Spinal cord (tissue), 10 donors: ENCODE data around the gene AEBP2. TPM values are rescaled to one million over a fixed set of nuclear protein-coding genes. Genes with fewer than 3 reads are reported as not detected.

ENCODE experiments used
- DNase-seq, 6 donors: peaks; one replicate each; pipeline versions ENCODE4 v3.0.0 to v3.0.0-alpha.2; 2013 to 2015; ENCODE audit warnings: low spot score in 6 of 6, low read depth in 4 of 6
- H3K27ac ChIP-seq: one replicate; pipeline ENCODE4 v1.5.1; 2013; ENCODE audit warnings: low read depth, low read length, control low read depth
- H3K27me3 ChIP-seq: one replicate; pipeline ENCODE4 v1.6.1; 2013; ENCODE audit warnings: low read length; ENCODE audit not compliant: control insufficient read depth, insufficient read depth
- H3K36me3 ChIP-seq: one replicate; pipeline ENCODE4 v1.6.1; 2013; ENCODE audit warnings: low read length; ENCODE audit not compliant: control insufficient read depth, insufficient read depth
- H3K4me1 ChIP-seq: one replicate; pipeline ENCODE4 v1.6.1; 2013; ENCODE audit warnings: low read length; ENCODE audit not compliant: control insufficient read depth, insufficient read depth
- H3K4me3 ChIP-seq: one replicate; pipeline ENCODE4 v1.5.1; 2013; ENCODE audit warnings: low read depth, low read length, control low read depth
- H3K9me3 ChIP-seq: one replicate; pipeline ENCODE4 v1.6.1; 2013; ENCODE audit warnings: low read length; ENCODE audit not compliant: control insufficient read depth, insufficient read depth
- whole genome bisulfite sequencing: methylation state at CpG from one replicate; pipeline ENCODE4 v1.1.5; 2013; ENCODE audit warnings: missing lambda C conversion rate; ENCODE audit not compliant: insufficient coverage; 5-methylcytosine and 5-hydroxymethylcytosine counted together
- polyA plus RNA-seq, 2 donors: library from polyadenylated mRNA; unstranded; fragments of 120-200 nt; gene quantifications; one replicate each; pipeline ENCODE4 v1.2.1, GENCODE V29; 2013; ENCODE audit not compliant: insufficient read length in 2 of 2
- total RNA-seq, 2 donors: library from RNA; depleted of rRNA in 1 of 2; stranded (reverse); fragments of 120-200 nt in 1 of 2; fragments of >200 nt in 1 of 2; gene quantifications; one replicate each; pipeline versions ENCODE4 v1.2.3 to v1.2.4, GENCODE V29; 2013 to 2014
- donor health status: healthy.

AEBP2 gene
- total and polyA plus RNA-seq, 4 donors = 21.9 to 54.5 (median 30.5) TPM

- 75% methylated on average over 4 of the region's 6 CpGs for WGBS
- Histone ChIP-seq H3K9me3 (no peaks in the 10 kb centered on the region), H3K4me1 (no peaks in the 10 kb centered on the region), H3K4me3 (no peak overlapping the region), H3K36me3 (peaks cover under 1% of the 10 kb centered on the region), H3K27ac (no peak overlapping the region), H3K27me3 (no peaks in the 10 kb centered on the region)
- no peak for DNase-seq
These were observed 11.9 kb downstream of the AEBP2 start for GRCh38 chr12:19451196-19451595.

GRCh38 chr12:19453961-19454360 is 14.7 kb downstream of the AEBP2 start:
- DNase-seq = no peak
- no peak overlapping the region for H3K27ac ChIP-seq
- no peaks in the 10 kb centered on the region for H3K4me1 ChIP-seq
- H3K36me3 ChIP-seq = peaks cover 3% of the 10 kb centered on the region
- no CpG with 5 or more reads among the region's 7 CpGs for WGBS
- no peak overlapping the region for H3K4me3 ChIP-seq
- H3K27me3 ChIP-seq = no peaks in the 10 kb centered on the region
- H3K9me3 ChIP-seq = no peaks in the 10 kb centered on the region

DNA sequence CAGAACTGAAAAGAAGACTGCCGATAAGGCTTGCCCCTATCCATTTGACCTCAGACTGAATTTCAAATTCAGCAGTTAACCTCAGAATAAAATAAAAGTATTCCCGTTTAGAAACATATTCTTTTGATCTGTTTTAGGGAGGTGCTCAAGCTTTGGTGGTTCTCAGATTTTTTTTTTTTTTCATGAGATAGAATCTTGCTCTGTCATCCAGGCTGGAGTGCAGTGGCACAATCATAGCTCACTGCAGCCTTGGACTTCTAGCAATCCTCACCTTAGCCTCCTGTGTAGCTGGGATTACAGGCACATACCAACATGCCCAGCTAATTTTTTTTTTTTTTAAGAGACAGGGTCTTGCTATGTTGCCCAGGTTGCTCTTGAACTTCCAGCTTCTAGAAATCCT is 15.5 kb downstream of the AEBP2 start:
- Histone ChIP-seq H3K4me3 (no peak overlapping the region), H3K27me3 (no peaks in the 10 kb centered on the region), H3K27ac (no peak overlapping the region), H3K4me1 (no peaks in the 10 kb centered on the region), H3K9me3 (no peaks in the 10 kb centered on the region), H3K36me3 (peaks cover 3% of the 10 kb centered on the region)
- DNase-seq = no peak
- no CpG with 5 or more reads among the region's 2 CpGs for WGBS

GRCh38 chr12:19456176-19456575 is 16.9 kb downstream of the AEBP2 start:
- WGBS = 91% methylated on average over 6 of the region's 7 CpGs
- H3K4me1 ChIP-seq = no peaks in the 10 kb centered on the region

GRCh38 chr12:19457561-19457960 is 18.3 kb downstream of the AEBP2 start:
- no peak for DNase-seq
- 96% methylated on average over 5 of the region's 6 CpGs for WGBS

More at GRCh38 chr12:19456176-19456575, 16.9 kb downstream of the AEBP2 start:
- Histone ChIP-seq H3K27ac (no peak overlapping the region), H3K27me3 (no peaks in the 10 kb centered on the region), H3K36me3 (peaks cover 3% of the 10 kb centered on the region), H3K4me3 (no peak overlapping the region), H3K9me3 (no peaks in the 10 kb centered on the region)
- no peak for DNase-seq

GRCh38 chr12:19458733-19459132 is 19.4 kb downstream of the AEBP2 start:
- Histone ChIP-seq H3K27ac (no peak overlapping the region), H3K27me3 (no peaks in the 10 kb centered on the region), H3K9me3 (no peaks in the 10 kb centered on the region), H3K36me3 (peaks cover 3% of the 10 kb centered on the region), H3K4me3 (no peak overlapping the region), H3K4me1 (no peaks in the 10 kb centered on the region)
- DNase-seq = peak in 1 of 6 donors; percentile 46
- WGBS = no CpG with 5 or more reads among the region's 2 CpGs

More at GRCh38 chr12:19457561-19457960, 18.3 kb downstream of the AEBP2 start:
- H3K27me3 ChIP-seq = no peaks in the 10 kb centered on the region
- no peak overlapping the region for H3K4me3 ChIP-seq
- H3K9me3 ChIP-seq = no peaks in the 10 kb centered on the region
- H3K27ac ChIP-seq = no peak overlapping the region
- H3K36me3 ChIP-seq = peaks cover 3% of the 10 kb centered on the region
- no peaks in the 10 kb centered on the region for H3K4me1 ChIP-seq

- Histone ChIP-seq H3K27me3 (no peaks in the 10 kb centered on the region), H3K4me1 (no peaks in the 10 kb centered on the region), H3K9me3 (no peaks in the 10 kb centered on the region), H3K27ac (no peak overlapping the region), H3K4me3 (no peak overlapping the region), H3K36me3 (peaks cover 8% of the 10 kb centered on the region)
- no peak for DNase-seq
- WGBS = no CpG with 5 or more reads among the region's 1 CpG
These were observed 22.7 kb downstream of the AEBP2 start for GRCh38 chr12:19461999-19462398.

DNA sequence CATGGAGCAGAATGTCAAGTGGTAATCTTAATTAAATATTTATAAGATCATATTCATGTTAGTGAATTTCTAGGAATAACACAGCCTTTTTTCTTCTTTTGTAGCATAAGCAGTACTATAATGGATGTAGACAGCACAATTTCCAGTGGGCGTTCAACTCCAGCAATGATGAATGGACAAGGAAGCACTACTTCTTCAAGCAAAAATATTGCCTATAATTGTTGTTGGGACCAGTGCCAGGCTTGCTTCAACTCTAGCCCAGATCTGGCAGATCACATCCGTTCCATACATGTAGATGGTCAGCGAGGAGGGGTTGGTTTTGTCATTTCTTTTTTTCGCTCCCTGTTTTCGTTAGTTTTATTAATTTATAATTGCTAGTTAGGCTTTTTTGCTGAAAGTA is 23.1 kb downstream of the AEBP2 start:
- Histone ChIP-seq H3K4me3 (no peak overlapping the region), H3K9me3 (no peaks in the 10 kb centered on the region), H3K27me3 (no peaks in the 10 kb centered on the region), H3K4me1 (no peaks in the 10 kb centered on the region), H3K27ac (no peak overlapping the region), H3K36me3 (peaks cover 11% of the 10 kb centered on the region)
- peak in 2 of 6 donors; percentile 45 to 47 for DNase-seq
- WGBS = no CpG with 5 or more reads among the region's 5 CpGs

GRCh38 chr12:19464192-19464580 is 24.9 kb downstream of the AEBP2 start:
- Histone ChIP-seq H3K27me3 (no peaks in the 10 kb centered on the region), H3K9me3 (no peaks in the 10 kb centered on the region), H3K4me1 (no peaks in the 10 kb centered on the region), H3K36me3 (peaks cover 14% of the 10 kb centered on the region), H3K27ac (no peak overlapping the region), H3K4me3 (no peak overlapping the region)
- peak in 1 of 6 donors; percentile 55 for DNase-seq

GRCh38 chr12:19465711-19466110 is 26.4 kb downstream of the AEBP2 start:
- H3K27me3 ChIP-seq = no peaks in the 10 kb centered on the region
- H3K36me3 ChIP-seq = peaks cover 14% of the 10 kb centered on the region
- no peak overlapping the region for H3K4me3 ChIP-seq
- no peaks in the 10 kb centered on the region for H3K4me1 ChIP-seq
- no peak overlapping the region for H3K27ac ChIP-seq
- no peak for DNase-seq
- no peaks in the 10 kb centered on the region for H3K9me3 ChIP-seq
- no CpG with 5 or more reads among the region's 6 CpGs for WGBS
